ENCODE results near the gene POLQ.
A peak's percentile ranks its signal among the peaks of the same experiment; 100 is the strongest.
"Not testable (repeated sequence)": the region's sequence is repeated elsewhere in the genome, so short reads cannot be mapped to it uniquely, and the experiment has no call there.

Gene POLQ

DNA sequence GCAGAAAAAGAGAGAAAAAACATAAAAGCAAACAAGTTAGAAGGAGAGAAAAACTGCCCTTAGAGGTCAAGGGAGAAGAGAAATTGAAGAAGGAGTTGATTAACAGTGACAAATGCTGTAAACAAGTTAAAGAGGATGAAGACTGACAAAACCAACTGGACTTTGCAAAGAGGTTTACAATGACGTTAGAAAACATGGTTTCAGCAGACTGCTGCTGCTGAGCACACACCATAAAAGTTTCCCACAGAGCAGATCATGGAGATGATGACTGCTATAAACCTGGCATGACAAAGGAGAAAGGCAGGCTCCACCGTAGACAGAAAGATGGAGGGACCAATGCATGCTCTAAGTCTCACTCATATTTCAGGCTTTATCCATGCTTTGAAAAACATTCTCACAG is 78.7 kb downstream of the POLQ start:
- H3K9ac ChIP-seq (ENCODE audit: low read length), result no peak overlapping the region
- H3K27ac ChIP-seq (ENCODE audit: low read depth, low read length), result no peak overlapping the region
- H3K27me3 ChIP-seq (ENCODE audit: control insufficient read depth in 1 of 2, insufficient read depth in 2 of 2, low read length in 2 of 2), result no peaks in the 10 kb centered on the region
- H3K36me3 ChIP-seq (ENCODE audit: insufficient read depth, low read length), result no peaks in the 10 kb centered on the region
- no peak overlapping the region for H3K4me3 ChIP-seq (ENCODE audit: low read depth in 1 of 2, low read length in 2 of 2)
- no peaks in the 10 kb centered on the region for H3K4me1 ChIP-seq (ENCODE audit: insufficient read depth, low read length)
- no peaks in the 10 kb centered on the region for H3K9me3 ChIP-seq (ENCODE audit: low read length)

DNA sequence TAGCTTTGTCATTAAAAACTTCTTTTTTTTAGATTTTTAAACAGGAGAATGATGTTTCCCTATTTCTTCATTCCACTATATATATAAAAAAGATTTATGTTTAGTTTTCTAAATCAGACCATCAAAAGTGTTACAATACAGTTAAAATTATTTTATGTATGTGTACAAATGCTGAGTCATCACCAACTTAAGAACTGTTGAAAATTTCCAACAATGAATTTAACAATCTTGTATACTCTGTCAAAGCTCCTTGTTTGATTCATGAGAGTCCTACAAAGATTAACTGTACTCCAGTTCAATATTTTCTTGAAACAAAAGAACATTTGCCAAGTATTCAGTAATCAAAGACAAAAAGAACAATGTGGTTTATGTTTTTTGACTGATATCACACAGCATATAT is 82.0 kb downstream of the POLQ start:
- H3K9ac ChIP-seq (ENCODE audit: low read length), result no peak overlapping the region
- H3K4me1 ChIP-seq (ENCODE audit: insufficient read depth, low read length), result no peaks in the 10 kb centered on the region
- no peaks in the 10 kb centered on the region for H3K36me3 ChIP-seq (ENCODE audit: insufficient read depth, low read length)

DNA sequence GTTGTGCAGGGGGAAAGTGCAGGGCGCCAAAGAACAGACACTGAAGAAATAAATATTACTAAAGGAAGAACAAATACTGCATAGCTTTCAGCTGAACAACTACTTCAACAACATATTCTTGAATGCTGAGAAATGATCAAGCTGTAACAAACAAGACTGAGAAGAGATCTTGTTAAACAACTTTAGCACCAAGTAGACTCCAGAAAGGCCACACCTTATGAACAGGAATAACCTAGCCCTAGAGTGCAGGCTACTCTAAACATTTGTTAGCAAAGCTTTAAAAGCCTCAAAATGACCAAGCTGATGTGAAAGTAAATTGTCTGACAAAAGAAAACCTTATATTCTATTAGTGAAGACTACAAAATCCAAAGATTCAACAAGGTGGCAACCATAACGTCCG is 83.2 kb downstream of the POLQ start:
- Histone ChIP-seq H3K4me1 (ENCODE audit: insufficient read depth, low read length) (no peaks in the 10 kb centered on the region), H3K4me3 (ENCODE audit: low read depth in 1 of 2, low read length in 2 of 2) (no peak overlapping the region), H3K27me3 (ENCODE audit: control insufficient read depth in 1 of 2, insufficient read depth in 2 of 2, low read length in 2 of 2) (no peaks in the 10 kb centered on the region), H3K36me3 (ENCODE audit: insufficient read depth, low read length) (no peaks in the 10 kb centered on the region), H3K27ac (ENCODE audit: low read depth, low read length) (no peak overlapping the region), H3K9ac (ENCODE audit: low read length) (no peak overlapping the region), H3K9me3 (ENCODE audit: low read length) (no peaks in the 10 kb centered on the region)

More for the DNA sequence above, 82.0 kb downstream of the POLQ start:
- Histone ChIP-seq H3K9me3 (ENCODE audit: low read length) (no peaks in the 10 kb centered on the region), H3K27me3 (ENCODE audit: control insufficient read depth in 1 of 2, insufficient read depth in 2 of 2, low read length in 2 of 2) (no peaks in the 10 kb centered on the region), H3K4me3 (ENCODE audit: low read depth in 1 of 2, low read length in 2 of 2) (no peak overlapping the region), H3K27ac (ENCODE audit: low read depth, low read length) (no peak overlapping the region)

DNA sequence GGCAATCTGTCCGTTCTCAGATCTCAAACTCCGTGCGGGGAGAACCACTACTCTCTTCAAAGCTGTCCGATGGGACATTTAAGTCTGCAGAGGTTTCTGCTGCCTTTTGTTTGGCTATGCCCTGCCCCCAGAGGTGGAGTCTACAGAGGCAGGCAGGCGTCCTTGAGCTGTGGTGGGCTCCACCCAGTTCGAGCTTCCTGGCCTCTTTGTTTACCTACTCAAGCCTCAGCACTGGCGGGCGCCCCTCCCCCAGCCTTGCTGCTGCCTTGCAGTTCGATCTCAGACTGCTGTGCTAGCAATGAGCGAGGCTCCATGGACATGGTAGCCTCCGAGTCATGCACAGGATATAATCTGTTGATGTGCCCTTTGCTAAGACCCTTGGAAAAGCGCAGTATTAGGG is 94.0 kb downstream of the POLQ start:
- H3K27ac ChIP-seq (ENCODE audit: low read depth, low read length); H3K9me3 ChIP-seq (ENCODE audit: low read length); H3K27me3 ChIP-seq (ENCODE audit: control insufficient read depth in 1 of 2, insufficient read depth in 2 of 2, low read length in 2 of 2); H3K4me3 ChIP-seq (ENCODE audit: low read depth in 1 of 2, low read length in 2 of 2); H3K4me1 ChIP-seq (ENCODE audit: insufficient read depth, low read length); H3K36me3 ChIP-seq (ENCODE audit: insufficient read depth, low read length); H3K9ac ChIP-seq (ENCODE audit: low read length): not testable (repeated sequence)

DNA sequence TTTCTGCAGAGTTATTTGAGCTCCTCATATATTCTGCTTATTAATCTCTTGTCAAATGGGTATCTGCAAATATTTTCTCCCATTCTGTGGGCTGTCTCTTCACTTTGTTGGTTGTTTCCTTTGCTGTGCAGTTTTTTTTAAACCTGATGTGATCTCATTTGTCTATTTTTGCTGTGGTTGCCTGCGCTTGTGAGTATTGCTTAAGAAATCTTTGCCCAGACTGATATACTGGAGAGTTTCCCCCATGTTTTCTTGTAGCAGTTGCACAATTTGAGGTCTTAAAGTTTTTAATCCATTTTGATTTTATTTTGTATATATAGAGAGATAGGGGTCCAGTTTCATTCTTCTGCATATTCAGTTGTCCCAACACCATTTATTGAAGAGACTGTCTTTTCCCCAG is 102.3 kb downstream of the POLQ start:
- no peaks in the 10 kb centered on the region for H3K9me3 ChIP-seq (ENCODE audit: low read length)
- H3K4me3 ChIP-seq (ENCODE audit: low read depth in 1 of 2, low read length in 2 of 2), result no peak overlapping the region
- no peaks in the 10 kb centered on the region for H3K27me3 ChIP-seq (ENCODE audit: control insufficient read depth in 1 of 2, insufficient read depth in 2 of 2, low read length in 2 of 2)
- no peak overlapping the region for H3K9ac ChIP-seq (ENCODE audit: low read length)
- no peak overlapping the region for H3K27ac ChIP-seq (ENCODE audit: low read depth, low read length)
- H3K36me3 ChIP-seq (ENCODE audit: insufficient read depth, low read length), result no peaks in the 10 kb centered on the region
- no peaks in the 10 kb centered on the region for H3K4me1 ChIP-seq (ENCODE audit: insufficient read depth, low read length)

DNA sequence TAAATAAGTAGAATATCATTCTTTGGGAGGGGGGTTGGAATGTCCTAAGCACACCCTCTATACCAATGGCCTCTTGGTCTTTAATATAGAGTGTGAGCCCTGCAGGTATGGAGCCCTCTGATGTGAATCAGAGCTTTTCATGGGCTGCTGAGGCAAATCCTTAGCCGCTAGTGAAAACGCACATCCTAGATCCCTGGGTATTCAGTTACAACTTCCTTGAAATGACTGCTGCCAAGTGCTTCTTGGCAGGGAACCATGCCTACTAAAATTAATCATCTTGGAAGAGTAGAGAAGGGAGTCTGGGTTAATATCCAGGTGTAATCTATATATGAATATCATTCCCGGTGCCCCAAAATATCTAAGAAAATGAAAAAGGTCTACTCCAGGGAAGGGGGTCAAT is 109.1 kb downstream of the POLQ start:
- H3K9me3 ChIP-seq (ENCODE audit: low read length), result no peaks in the 10 kb centered on the region
- H3K27ac ChIP-seq (ENCODE audit: low read depth, low read length), result no peak overlapping the region
- H3K4me1 ChIP-seq (ENCODE audit: insufficient read depth, low read length), result no peaks in the 10 kb centered on the region
- H3K36me3 ChIP-seq (ENCODE audit: insufficient read depth, low read length), result no peaks in the 10 kb centered on the region
- H3K9ac ChIP-seq (ENCODE audit: low read length), result no peak overlapping the region
- no peak overlapping the region for H3K4me3 ChIP-seq (ENCODE audit: low read depth in 1 of 2, low read length in 2 of 2)
- H3K27me3 ChIP-seq (ENCODE audit: control insufficient read depth in 1 of 2, insufficient read depth in 2 of 2, low read length in 2 of 2), result no peaks in the 10 kb centered on the region

DNA sequence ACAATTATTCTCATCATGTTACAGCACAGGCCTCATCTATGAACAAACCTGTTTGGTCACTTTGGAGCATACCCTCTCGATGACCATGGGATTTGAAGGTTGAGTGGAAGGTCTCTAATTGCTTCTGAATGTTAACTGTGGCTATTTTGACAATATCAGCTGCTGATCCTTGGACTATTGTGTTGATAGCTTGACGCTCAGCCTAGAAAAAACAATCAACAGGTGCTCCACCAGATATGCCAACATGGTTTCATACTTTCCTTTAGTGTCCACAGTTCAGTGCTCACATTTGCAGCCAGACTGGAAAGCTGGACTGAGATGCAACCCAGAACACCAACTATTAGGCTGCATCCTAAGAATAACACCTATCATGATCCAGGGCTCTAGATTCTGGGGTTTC is 109.7 kb downstream of the POLQ start:
- Histone ChIP-seq H3K9me3 (ENCODE audit: low read length) (no peaks in the 10 kb centered on the region), H3K4me1 (ENCODE audit: insufficient read depth, low read length) (no peaks in the 10 kb centered on the region), H3K27ac (ENCODE audit: low read depth, low read length) (no peak overlapping the region)

DNA sequence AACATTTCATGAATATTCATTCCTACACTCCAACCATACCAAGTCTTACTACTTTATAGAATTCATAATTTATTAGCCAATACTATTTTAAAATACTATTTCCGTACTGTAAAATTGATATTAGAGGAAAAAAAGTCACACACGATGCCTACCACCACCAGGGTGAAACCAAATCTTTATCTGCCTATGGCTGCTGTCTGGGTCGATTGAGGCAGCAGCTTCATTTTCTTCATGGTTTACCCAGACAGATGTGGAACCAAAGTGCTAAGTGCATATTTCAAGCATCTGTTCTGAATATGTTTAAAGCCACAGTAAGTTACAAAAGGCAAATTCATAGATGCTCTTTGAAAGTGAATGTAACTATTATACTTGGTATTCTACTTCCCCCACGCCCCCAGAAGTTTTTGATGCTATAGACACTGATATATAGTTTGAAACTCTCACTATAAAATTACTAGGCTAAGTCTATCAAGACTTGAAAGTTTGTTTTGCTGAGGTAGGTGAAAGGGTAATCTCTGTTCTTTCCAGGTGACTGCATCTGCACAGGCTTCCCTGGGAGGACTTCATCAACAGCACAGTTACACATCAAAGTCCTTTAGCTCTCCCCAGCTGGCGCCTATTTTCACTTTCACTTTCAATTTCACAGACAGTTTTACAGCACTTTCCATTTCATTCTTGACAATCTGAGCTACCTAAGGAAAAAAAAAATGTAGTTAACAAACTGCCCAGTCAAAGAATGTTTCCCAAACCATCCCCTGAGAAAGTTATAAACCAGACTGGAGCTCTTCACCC is 113.9 kb downstream of the POLQ start:
- Histone ChIP-seq H3K9me3 (ENCODE audit: low read length) (no peaks in the 10 kb centered on the region), H3K27ac (ENCODE audit: low read depth, low read length) (no peak overlapping the region), H3K4me1 (ENCODE audit: insufficient read depth, low read length) (no peaks in the 10 kb centered on the region), H3K9ac (ENCODE audit: low read length) (no peak overlapping the region), H3K4me3 (ENCODE audit: low read depth in 1 of 2, low read length in 2 of 2) (peak overlapping the region; percentile 0 to 50), H3K36me3 (ENCODE audit: insufficient read depth, low read length) (no peaks in the 10 kb centered on the region), H3K27me3 (ENCODE audit: control insufficient read depth in 1 of 2, insufficient read depth in 2 of 2, low read length in 2 of 2) (no peaks in the 10 kb centered on the region)

More for the DNA sequence above, 109.7 kb downstream of the POLQ start:
- Histone ChIP-seq H3K36me3 (ENCODE audit: insufficient read depth, low read length) (no peaks in the 10 kb centered on the region), H3K27me3 (ENCODE audit: control insufficient read depth in 1 of 2, insufficient read depth in 2 of 2, low read length in 2 of 2) (no peaks in the 10 kb centered on the region), H3K4me3 (ENCODE audit: low read depth in 1 of 2, low read length in 2 of 2) (no peak overlapping the region), H3K9ac (ENCODE audit: low read length) (no peak overlapping the region)

DNA sequence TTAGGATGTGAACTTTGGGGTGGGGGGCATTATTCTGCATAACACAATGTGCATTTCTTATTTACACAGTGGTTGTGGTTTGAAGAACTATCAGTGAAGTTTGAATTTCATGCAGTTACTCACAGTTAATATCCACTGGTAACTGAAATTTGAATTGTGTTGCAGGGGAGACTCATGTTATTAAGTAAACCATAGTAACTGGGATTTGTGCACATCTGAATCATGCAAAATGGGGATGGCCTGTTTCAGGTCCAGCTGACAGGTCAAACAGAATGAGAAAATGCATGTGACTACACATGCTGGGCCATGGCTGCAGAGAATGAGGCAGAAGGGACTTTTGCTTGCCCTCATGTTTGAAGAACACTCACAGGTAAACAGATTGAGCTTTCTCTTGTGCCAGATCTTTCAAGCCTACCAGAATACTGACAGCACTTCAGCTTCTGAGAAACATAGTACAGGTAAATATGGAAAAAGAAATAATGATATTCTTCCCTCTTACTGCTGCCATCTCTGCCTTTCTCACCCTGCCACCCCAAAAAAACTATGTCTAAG is 115.0 kb downstream of the POLQ start:
- no peak overlapping the region for H3K9ac ChIP-seq (ENCODE audit: low read length)
- no peaks in the 10 kb centered on the region for H3K4me1 ChIP-seq (ENCODE audit: insufficient read depth, low read length)
- H3K27ac ChIP-seq (ENCODE audit: low read depth, low read length), result no peak overlapping the region
- H3K27me3 ChIP-seq (ENCODE audit: control insufficient read depth in 1 of 2, insufficient read depth in 2 of 2, low read length in 2 of 2), result no peaks in the 10 kb centered on the region
- H3K9me3 ChIP-seq (ENCODE audit: low read length), result no peaks in the 10 kb centered on the region
- H3K4me3 ChIP-seq (ENCODE audit: low read depth in 1 of 2, low read length in 2 of 2), result no peak overlapping the region
- no peaks in the 10 kb centered on the region for H3K36me3 ChIP-seq (ENCODE audit: insufficient read depth, low read length)

DNA sequence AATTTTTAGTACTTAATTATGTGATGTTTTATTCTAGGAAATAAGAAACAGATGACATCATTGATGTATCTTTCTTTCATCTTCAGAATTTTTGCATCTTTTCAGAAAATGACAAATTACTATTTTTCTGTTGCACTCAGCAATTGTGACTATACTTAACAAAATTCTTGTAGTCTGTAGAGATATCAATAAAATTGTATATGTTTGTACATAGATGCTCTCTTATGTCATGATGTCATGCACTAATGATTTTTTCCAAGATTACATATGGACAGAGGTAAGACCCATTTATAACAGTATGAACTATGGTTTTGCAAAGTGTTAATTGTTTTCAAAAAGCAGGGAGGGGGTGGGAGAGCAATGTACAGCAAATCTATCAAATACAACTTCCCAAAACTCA is 121.2 kb downstream of the POLQ start:
- no peak overlapping the region for H3K4me3 ChIP-seq (ENCODE audit: low read depth in 1 of 2, low read length in 2 of 2)
- H3K27ac ChIP-seq (ENCODE audit: low read depth, low read length), result no peak overlapping the region
- H3K4me1 ChIP-seq (ENCODE audit: insufficient read depth, low read length), result no peaks in the 10 kb centered on the region
- H3K36me3 ChIP-seq (ENCODE audit: insufficient read depth, low read length), result no peaks in the 10 kb centered on the region
- H3K27me3 ChIP-seq (ENCODE audit: control insufficient read depth in 1 of 2, insufficient read depth in 2 of 2, low read length in 2 of 2), result no peaks in the 10 kb centered on the region
- H3K9me3 ChIP-seq (ENCODE audit: low read length), result no peaks in the 10 kb centered on the region
- H3K9ac ChIP-seq (ENCODE audit: low read length), result no peak overlapping the region

DNA sequence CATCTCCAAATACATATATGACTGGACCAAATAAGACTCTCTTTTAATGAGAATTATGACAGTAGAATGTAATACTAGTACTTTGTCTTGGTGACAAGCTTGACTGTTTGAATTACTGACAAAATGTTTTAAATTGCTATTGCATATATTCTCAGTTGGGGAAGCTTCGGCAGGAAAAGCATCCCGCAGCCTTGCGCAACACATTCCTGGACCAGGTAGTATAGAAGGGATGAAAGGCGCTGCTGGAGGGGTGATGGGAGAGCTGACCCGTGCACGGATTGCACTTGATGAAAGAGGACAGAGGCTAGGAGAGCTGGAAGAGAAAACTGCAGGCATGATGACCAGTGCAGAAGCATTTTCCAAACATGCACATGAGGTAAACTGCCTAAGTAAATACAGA is 127.6 kb downstream of the POLQ start:
- Histone ChIP-seq H3K4me3 (ENCODE audit: low read depth in 1 of 2, low read length in 2 of 2) (no peak overlapping the region), H3K27me3 (ENCODE audit: control insufficient read depth in 1 of 2, insufficient read depth in 2 of 2, low read length in 2 of 2) (no peaks in the 10 kb centered on the region), H3K9me3 (ENCODE audit: low read length) (no peaks in the 10 kb centered on the region), H3K36me3 (ENCODE audit: insufficient read depth, low read length) (no peaks in the 10 kb centered on the region), H3K4me1 (ENCODE audit: insufficient read depth, low read length) (no peaks in the 10 kb centered on the region), H3K9ac (ENCODE audit: low read length) (no peak overlapping the region), H3K27ac (ENCODE audit: low read depth, low read length) (no peak overlapping the region)

DNA sequence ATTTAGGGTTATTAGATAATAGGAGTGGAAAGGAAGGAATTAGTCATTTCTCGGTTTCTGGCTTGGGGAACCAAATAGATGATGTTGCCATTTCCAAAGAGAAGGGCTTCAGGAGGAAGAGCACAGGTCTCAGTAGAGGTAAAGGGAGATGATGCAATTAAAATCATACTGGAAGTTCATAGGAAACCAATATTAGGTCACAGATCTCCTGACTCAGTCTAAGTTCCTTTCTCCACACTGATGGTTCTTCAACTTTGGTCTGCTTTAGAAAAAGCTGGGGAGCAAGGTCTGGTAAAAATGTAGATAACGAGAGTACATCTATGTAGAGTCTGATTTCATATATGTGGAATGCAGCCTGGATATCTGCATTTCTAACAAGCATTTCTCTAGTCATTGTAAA is 130.9 kb downstream of the POLQ start:
- Histone ChIP-seq H3K9me3 (ENCODE audit: low read length) (no peaks in the 10 kb centered on the region), H3K4me1 (ENCODE audit: insufficient read depth, low read length) (no peaks in the 10 kb centered on the region), H3K4me3 (ENCODE audit: low read depth in 1 of 2, low read length in 2 of 2) (no peak overlapping the region), H3K36me3 (ENCODE audit: insufficient read depth, low read length) (no peaks in the 10 kb centered on the region), H3K9ac (ENCODE audit: low read length) (no peak overlapping the region), H3K27me3 (ENCODE audit: control insufficient read depth in 1 of 2, insufficient read depth in 2 of 2, low read length in 2 of 2) (no peaks in the 10 kb centered on the region), H3K27ac (ENCODE audit: low read depth, low read length) (no peak overlapping the region)

Data from muscle layer of colon (tissue), 2 donors.